HG03159 (cell line): Measurements from ENCODE around the gene KCNH4.
"Not testable (repeated sequence)": the region's sequence is repeated elsewhere in the genome, so short reads cannot be mapped to it uniquely, and the experiment has no call there.

ENCODE experiments used
- ATAC-seq: cut with Tn5 transposase; IDR thresholded peaks from one replicate; pipeline ENCODE4 v1.9.1; 2021; ENCODE audit warnings: mild to moderate bottlenecking, moderate library complexity; ENCODE audit not compliant: unreplicated experiment

Gene KCNH4

GRCh38 chr17:42140690-42141089, 40.3 kb downstream of the KCNH4 start:
- ATAC-seq = not testable (repeated sequence)

GRCh38 chr17:42138749-42139492, 42.0 kb downstream of the KCNH4 start:
- ATAC-seq = no peak

GRCh38 chr17:42136654-42137051, 44.3 kb downstream of the KCNH4 start:
- no peak for ATAC-seq

GRCh38 chr17:42135664-42136653, 45.0 kb downstream of the KCNH4 start:
- no peak for ATAC-seq

- no peak for ATAC-seq
Observed at GRCh38 chr17:42135151-42135550, 45.8 kb downstream of the KCNH4 start.

GRCh38 chr17:42133461-42134041, 47.4 kb downstream of the KCNH4 start:
- peak; percentile 60 for ATAC-seq

- peak; percentile 29 for ATAC-seq
Observed at GRCh38 chr17:42132941-42133340, 48.0 kb downstream of the KCNH4 start.

- no peak for ATAC-seq
Observed at GRCh38 chr17:42131981-42132432, 48.9 kb downstream of the KCNH4 start.

GRCh38 chr17:42131232-42131631, 49.7 kb downstream of the KCNH4 start:
- ATAC-seq = no peak

GRCh38 chr17:42130310-42130936, 50.5 kb downstream of the KCNH4 start:
- ATAC-seq = no peak

GRCh38 chr17:42129109-42129837, 51.7 kb downstream of the KCNH4 start:
- no peak for ATAC-seq

GRCh38 chr17:42127414-42127813, 53.5 kb downstream of the KCNH4 start:
- no peak for ATAC-seq

- no peak for ATAC-seq
Observed at GRCh38 chr17:42126836-42127235, 54.1 kb downstream of the KCNH4 start.

- no peak for ATAC-seq
Observed at GRCh38 chr17:42125565-42125964, 55.4 kb downstream of the KCNH4 start.

- no peak for ATAC-seq
Observed at GRCh38 chr17:42124256-42124655, 56.7 kb downstream of the KCNH4 start.

- no peak for ATAC-seq
Observed at GRCh38 chr17:42122371-42123303, 58.3 kb downstream of the KCNH4 start, which contains the start of gene HSPB9. TSS of gene HSPB9 (plus strand) at chr17:42122804. CDS start at chr17:42122851, 47 bp downstream.

- peak; percentile 71 for ATAC-seq
Observed at GRCh38 chr17:42120770-42121769, 59.9 kb downstream of the KCNH4 start, which contains the start of gene KAT2A. TSS of gene KAT2A (minus strand) at chr17:42121367. CDS start at chr17:42121304, 63 bp downstream.
